Colonic mucosa (tissue), 4 donors: ENCODE results near the gene TTC21A. TPM values are rescaled to one million over a fixed set of nuclear protein-coding genes. Genes with fewer than 3 reads are reported as not detected.

Experiments used
- DNase-seq: peaks from one replicate; pipeline ENCODE4 v3.0.0-alpha.2; 2020
- H3K27ac ChIP-seq: fragments of 200-600 bp; one replicate; pipeline ENCODE4 v1.8.0; 2021
- H3K27me3 ChIP-seq: fragments of 200-600 bp; one replicate; pipeline ENCODE4 v1.8.0; 2021
- H3K36me3 ChIP-seq: fragments of 200-600 bp; one replicate; pipeline ENCODE4 v1.8.0; 2021
- H3K4me1 ChIP-seq: fragments of 200-600 bp; one replicate; pipeline ENCODE4 v1.8.0; 2021; ENCODE audit warnings: mild to moderate bottlenecking
- H3K4me3 ChIP-seq: fragments of 200-600 bp; one replicate; pipeline ENCODE4 v1.8.0; 2021
- H3K9ac ChIP-seq, 2 donors: one replicate each; pipeline ENCODE4 v1.7.0; 2013; ENCODE audit warnings: control low read depth in 2 of 2, low read depth in 2 of 2, low read length in 2 of 2
- H3K9me3 ChIP-seq: fragments of 200-600 bp; one replicate; pipeline ENCODE4 v1.8.0; 2021
- CTCF ChIP-seq: fragments of 200-600 bp; IDR thresholded peaks from one replicate; pipeline ENCODE4 v1.8.0; 2022; ENCODE audit warnings: antibody characterized with exemption, mild to moderate bottlenecking
- intact Hi-C: fragments of 100-400 bp; cut with DNase I; formaldehyde crosslinking; loops from one replicate; pipeline ENCODE4 v1.14.1; 2022
- total RNA-seq, 2 donors: library from RNA; stranded (reverse); fragmentation: NEBNext Ultra II Directional in 1 of 2; extraction: Animal tissue kit (Norgen Biotek cat#: 25700) in 1 of 2; gene quantifications; one replicate each; pipeline ENCODE4 v1.2.1, GENCODE V29; 2021
- donor health status: healthy.
- donor health status: DM: no; HTN: no; CAD: no.
- donor health status: DM: no; HTN: no; CAD: no.

TTC21A gene
- total RNA-seq, 2 donors from 2014 or later: 2.8 to 6.1 TPM

- Histone ChIP-seq H3K27ac (peak overlapping the region; percentile 94), H3K9me3 (no peaks in the 10 kb centered on the region), H3K4me3 (peak overlapping the region; percentile 91), H3K4me1 (no peaks in the 10 kb centered on the region), H3K27me3 (no peaks in the 10 kb centered on the region), H3K36me3 (no peaks in the 10 kb centered on the region), H3K9ac (peak overlapping the region; percentile 90 to 96)
- intact Hi-C loops: no loop called here
- DNase-seq: peak; percentile 51
- no peak for TF ChIP-seq CTCF
Measured at GRCh38 chr3:39106851-39107387, 561 bp upstream of the TTC21A start.

GRCh38 chr3:39108200-39108710 lies 775 bp downstream of the TTC21A start:
- Histone ChIP-seq H3K27me3 (no peaks in the 10 kb centered on the region), H3K36me3 (no peaks in the 10 kb centered on the region), H3K27ac (peak overlapping the region; percentile 94), H3K4me3 (peak overlapping the region; percentile 91), H3K9me3 (no peaks in the 10 kb centered on the region), H3K4me1 (no peaks in the 10 kb centered on the region), H3K9ac (peak overlapping the region; percentile 90 to 96)
- no peak for TF ChIP-seq CTCF
- DNase-seq: peak; percentile 18
- intact Hi-C loops: no loop called here

GRCh38 chr3:39109086-39109485 lies 1.6 kb downstream of the TTC21A start:
- intact Hi-C loops: no loop called here
- Histone ChIP-seq H3K4me3 (no peak overlapping the region), H3K36me3 (no peaks in the 10 kb centered on the region), H3K4me1 (no peaks in the 10 kb centered on the region), H3K9ac (no peak overlapping the region), H3K9me3 (no peaks in the 10 kb centered on the region), H3K27me3 (no peaks in the 10 kb centered on the region), H3K27ac (no peak overlapping the region)
- DNase-seq: peak; percentile 11
- TF ChIP-seq CTCF: no peak

- no peak for DNase-seq
- Histone ChIP-seq H3K9me3 (no peaks in the 10 kb centered on the region), H3K4me3 (no peak overlapping the region), H3K27me3 (no peaks in the 10 kb centered on the region), H3K36me3 (no peaks in the 10 kb centered on the region), H3K4me1 (no peaks in the 10 kb centered on the region), H3K9ac (no peak overlapping the region), H3K27ac (no peak overlapping the region)
- intact Hi-C loops: no loop called here
- no peak for TF ChIP-seq CTCF
Measured at GRCh38 chr3:39110041-39110639, 2.7 kb downstream of the TTC21A start.

GRCh38 chr3:39112113-39112512 lies 4.6 kb downstream of the TTC21A start:
- Histone ChIP-seq H3K9ac (no peak overlapping the region), H3K27me3 (no peaks in the 10 kb centered on the region), H3K9me3 (no peaks in the 10 kb centered on the region), H3K36me3 (no peaks in the 10 kb centered on the region), H3K27ac (no peak overlapping the region), H3K4me3 (no peak overlapping the region), H3K4me1 (no peaks in the 10 kb centered on the region)
- no peak for DNase-seq
- TF ChIP-seq CTCF: no peak
- intact Hi-C loops: no loop called here
